ENCODE measurements around the gene MT1B. TPM values are rescaled to one million over a fixed set of nuclear protein-coding genes. Genes with fewer than 3 reads are reported as not detected.
A peak's percentile ranks its signal among the peaks of the same experiment; 100 is the strongest.
"Not testable (repeated sequence)": the region's sequence is repeated elsewhere in the genome, so short reads cannot be mapped to it uniquely, and the experiment has no call there.

Gene MT1B
- total RNA-seq, 1 donor from 2014 or later = not detected

DNA sequence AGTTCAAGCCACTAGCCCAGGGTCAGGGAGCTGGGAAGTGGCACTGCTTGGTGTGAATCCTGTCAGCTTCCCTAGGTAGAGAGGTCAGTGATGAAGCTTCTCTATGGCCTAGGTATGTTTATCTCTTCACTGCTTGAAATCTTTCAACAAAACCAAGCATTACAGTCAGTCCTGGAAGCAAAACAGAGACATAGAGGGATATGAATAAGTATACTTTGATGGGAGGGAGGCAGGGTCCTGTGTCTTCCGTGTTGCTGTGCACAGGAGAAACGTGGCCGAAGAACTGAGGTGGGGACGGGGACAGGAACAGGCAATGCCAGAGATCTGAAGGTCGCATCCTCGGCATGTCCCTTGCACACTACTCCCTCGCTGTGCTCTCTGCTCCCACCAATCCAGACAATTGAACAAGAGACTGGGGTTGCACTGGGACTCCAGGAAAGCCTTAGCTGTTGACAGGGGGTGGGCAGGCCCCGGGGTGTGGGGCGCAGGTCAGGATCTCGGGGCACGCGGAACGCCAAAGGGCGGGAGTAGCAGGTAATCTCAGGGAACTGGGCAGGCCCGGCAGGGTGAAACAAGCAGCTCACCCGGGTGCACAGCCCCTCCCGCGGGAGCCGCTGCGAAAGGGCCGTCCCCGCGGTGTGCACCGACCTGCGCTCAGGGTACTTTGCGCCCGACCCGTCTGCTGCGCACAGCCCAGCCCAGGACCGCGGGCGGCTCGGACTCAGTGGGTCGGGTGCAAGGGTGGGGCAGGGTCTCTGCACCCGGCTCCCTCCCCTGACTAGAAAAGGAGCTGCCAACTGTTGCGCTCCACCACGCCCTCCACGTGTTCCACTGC, 17.5 kb downstream of the MT1B start, which contains the start of gene MT1H:
Gene MT1H, plus strand, starts transcription at position 810 of the 835 bp plus-strand sequence. CDS start 71 bp downstream, outside the sequence.
- DNase-seq (ENCODE audit: low read depth) = no peak
- TF ChIP-seq, protein P1, sequence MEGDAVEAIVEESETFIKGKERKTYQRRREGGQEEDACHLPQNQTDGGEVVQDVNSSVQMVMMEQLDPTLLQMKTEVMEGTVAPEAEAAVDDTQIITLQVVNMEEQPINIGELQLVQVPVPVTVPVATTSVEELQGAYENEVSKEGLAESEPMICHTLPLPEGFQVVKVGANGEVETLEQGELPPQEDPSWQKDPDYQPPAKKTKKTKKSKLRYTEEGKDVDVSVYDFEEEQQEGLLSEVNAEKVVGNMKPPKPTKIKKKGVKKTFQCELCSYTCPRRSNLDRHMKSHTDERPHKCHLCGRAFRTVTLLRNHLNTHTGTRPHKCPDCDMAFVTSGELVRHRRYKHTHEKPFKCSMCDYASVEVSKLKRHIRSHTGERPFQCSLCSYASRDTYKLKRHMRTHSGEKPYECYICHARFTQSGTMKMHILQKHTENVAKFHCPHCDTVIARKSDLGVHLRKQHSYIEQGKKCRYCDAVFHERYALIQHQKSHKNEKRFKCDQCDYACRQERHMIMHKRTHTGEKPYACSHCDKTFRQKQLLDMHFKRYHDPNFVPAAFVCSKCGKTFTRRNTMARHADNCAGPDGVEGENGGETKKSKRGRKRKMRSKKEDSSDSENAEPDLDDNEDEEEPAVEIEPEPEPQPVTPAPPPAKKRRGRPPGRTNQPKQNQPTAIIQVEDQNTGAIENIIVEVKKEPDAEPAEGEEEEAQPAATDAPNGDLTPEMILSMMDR (conservative IDR thresholded peaks at IDR 0.05; ENCODE audit: low read depth, low read length) = no peak
- H3K4me3 ChIP-seq (ENCODE audit: low read depth, low read length) = peak within 1 kb of the TSS; percentile 7

DNA sequence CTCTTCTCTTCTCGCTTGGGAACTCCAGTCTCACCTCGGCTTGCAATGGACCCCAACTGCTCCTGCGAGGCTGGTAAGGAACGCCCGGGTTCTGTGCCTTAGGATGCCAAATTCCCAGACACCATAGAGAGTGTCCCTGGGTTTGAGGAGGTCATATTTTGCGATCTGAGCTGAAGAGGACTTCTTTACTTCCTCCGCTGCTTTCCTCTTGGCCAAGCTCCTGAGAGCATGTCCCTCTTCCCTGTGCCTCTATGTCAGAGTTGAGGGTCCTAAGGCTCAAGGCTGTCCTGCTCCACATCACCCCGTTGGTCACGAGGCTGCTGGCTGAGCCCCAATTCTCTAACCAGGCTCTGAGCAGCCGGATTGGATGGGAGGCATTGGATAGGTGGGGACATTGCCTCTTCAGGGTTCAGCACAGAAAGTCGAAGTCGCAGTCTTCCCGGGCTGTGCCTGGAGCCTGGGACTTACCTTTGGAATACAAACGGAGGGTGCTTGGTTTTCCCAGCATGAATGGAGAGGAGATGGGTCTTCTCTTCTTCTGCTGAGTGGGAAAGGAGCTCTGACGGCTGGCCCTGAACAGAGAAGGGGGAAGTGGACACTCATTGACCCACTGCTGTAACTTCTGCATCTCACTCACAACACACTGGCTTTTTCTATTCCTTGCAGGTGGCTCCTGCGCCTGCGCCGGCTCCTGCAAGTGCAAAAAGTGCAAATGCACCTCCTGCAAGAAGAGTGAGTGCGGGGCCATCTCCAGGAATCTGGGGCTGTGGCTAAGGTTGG, 18.3 kb downstream of the MT1B start:
- TF ChIP-seq, protein P1 (conservative IDR thresholded peaks at IDR 0.05; ENCODE audit: low read depth, low read length) = no peak

DNA sequence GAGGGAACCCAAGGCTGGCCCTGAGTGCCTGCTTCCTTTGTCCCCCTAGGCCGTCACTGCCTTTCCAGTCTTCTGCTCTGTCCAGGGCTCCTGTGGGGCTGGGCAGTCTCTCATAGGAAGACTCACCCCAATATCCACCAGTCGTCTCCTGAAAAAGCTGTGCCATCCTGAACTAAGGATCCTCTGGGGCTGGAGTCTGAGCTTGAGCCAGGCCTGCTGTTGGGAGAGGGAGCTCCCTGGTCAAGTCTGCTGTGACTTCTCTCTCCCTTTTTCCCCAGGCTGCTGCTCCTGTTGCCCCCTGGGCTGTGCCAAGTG, 18.9 kb downstream of the MT1B start:
- TF ChIP-seq, protein P1 (conservative IDR thresholded peaks at IDR 0.05; ENCODE audit: low read depth, low read length) = no peak
- DNase-seq (ENCODE audit: low read depth) = no peak
- peak overlapping the region; percentile 7 for H3K4me3 ChIP-seq (ENCODE audit: low read depth, low read length)

More for the DNA sequence above, 18.3 kb downstream of the MT1B start:
- peak overlapping the region; percentile 7 for H3K4me3 ChIP-seq (ENCODE audit: low read depth, low read length)
- no peak for DNase-seq (ENCODE audit: low read depth)

DNA sequence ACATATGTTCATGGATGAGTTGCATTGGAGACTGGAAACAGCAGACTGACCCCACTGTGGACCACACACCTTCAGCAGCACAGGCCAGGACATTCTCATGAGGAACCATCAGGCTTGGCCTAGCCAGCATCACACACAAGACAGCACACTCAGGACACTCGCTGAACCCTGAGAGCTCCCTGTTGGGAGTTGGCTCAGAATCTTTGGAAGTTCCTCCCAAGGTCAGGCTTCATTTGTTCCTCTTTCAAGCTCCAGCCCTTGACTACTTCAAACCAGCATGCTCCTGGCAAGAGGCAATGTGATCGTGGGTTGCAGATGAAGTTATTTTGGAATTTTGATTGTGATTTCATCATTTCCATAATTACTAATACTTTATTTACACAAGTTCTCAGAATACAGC, 20.0 kb downstream of the MT1B start:
- not testable (repeated sequence) for DNase-seq (ENCODE audit: low read depth)

DNA sequence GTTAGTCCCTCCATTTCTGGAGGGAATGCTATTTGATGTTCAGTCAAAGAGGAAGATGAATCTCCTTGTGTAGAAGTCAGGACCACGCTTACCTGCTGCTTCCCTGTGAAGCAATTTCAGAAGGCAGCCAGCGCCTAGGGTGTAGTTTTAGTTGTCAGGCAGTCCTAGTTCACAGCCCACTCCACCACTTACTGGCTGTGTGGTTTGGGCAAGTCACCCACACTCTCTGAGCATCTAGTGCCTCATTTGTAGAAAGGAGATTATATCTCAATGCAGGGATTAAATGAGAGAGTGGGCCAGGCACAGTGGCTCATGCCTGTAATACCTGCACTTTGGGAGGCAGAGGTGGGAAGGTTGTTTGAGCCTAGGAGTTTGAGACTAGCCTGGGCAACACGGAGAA, 20.5 kb downstream of the MT1B start:
- DNase-seq (ENCODE audit: low read depth); H3K4me3 ChIP-seq (ENCODE audit: low read depth, low read length): not testable (repeated sequence)

More for the DNA sequence above, 20.0 kb downstream of the MT1B start:
- H3K4me3 ChIP-seq (ENCODE audit: low read depth, low read length) = not testable (repeated sequence)

DNA sequence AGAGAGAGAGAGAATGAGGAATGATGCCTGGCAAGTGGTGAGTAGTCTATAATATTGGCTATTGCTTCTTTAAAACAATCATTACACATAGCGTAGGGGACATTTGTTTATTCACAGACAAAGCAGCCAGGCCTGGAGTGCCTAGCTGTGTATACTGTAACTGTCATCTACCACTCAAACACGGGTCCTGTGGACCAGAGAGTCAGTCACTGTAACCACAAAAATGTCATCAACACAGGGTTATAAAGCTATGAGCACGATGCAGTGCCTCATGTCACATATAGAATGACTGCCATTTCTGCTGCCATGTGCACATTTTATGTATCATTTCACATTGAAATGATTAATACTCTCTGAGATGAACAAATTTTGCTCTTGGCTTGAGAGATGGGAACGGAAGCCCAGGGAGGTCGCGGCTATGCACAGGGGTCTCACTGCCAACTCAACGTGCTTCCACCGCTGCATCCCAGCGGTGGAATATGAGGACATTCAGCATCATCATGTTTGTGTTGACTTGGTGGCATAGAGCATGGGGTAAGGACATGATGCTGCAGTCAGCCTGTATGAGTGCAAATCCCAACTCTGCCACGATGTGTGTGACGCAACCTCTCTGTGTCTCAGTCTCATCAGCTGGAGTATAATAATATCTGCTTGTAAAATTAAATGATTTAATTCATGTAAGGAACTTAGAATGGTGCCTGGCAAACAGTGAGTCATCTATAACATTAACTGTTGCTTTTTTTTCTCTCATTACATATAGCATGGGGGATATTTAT, 21.3 kb downstream of the MT1B start:
- no peak for DNase-seq (ENCODE audit: low read depth)
- no peak overlapping the region for H3K4me3 ChIP-seq (ENCODE audit: low read depth, low read length)
- TF ChIP-seq, protein P1 (conservative IDR thresholded peaks at IDR 0.05; ENCODE audit: low read depth, low read length) = no peak

DNA sequence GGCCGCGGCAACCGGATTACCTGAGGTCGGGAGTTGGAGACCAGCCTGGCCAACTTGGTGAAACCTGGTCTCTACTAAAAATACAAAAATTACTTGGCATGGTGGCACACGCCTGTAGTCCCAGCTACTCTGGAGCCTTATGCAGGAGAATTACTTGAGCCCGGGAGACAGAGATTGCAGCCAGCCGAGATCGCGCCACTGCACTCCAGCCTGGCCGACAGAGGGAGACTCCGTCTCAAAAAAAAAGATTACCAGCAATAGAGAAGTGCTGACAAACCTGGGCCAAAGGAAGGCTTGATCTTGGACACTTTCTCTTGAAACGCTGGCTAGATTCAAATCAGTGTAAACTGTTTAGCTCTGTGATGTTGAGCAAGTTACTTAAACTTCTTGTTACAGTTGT, 22.2 kb downstream of the MT1B start:
- no peak overlapping the region for H3K4me3 ChIP-seq (ENCODE audit: low read depth, low read length)
- TF ChIP-seq, protein P1 (conservative IDR thresholded peaks at IDR 0.05; ENCODE audit: low read depth, low read length) = peak; percentile 70
- DNase-seq (ENCODE audit: low read depth) = no peak

DNA sequence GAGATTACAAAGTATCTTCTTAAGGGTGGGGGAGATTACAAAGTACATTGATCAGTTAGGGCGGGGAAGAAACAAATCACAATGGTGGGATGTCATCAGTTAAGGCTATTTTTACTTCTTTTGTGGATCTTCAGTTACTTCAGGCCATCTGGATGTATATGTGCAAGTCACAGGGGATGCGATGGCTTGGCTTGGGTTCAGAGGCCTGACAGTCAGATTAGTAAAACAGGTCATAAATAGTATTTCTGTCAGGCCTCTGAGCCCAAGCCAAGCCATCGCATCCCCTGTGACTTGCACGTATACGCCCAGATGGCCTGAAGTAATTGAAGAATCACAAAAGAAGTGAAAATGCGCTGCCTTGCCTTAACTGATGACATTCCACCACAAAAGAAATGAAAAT, 22.9 kb downstream of the MT1B start:
- DNase-seq (ENCODE audit: low read depth); H3K4me3 ChIP-seq (ENCODE audit: low read depth, low read length): not testable (repeated sequence)

Measured in epithelial cell of proximal tubule (primary cell).